Peyer's patch (tissue), 4 donors: ENCODE results near the gene TCEAL7. TPM values are rescaled to one million over a fixed set of nuclear protein-coding genes. Genes with fewer than 3 reads are reported as not detected.
A peak's percentile ranks its signal among the peaks of the same experiment; 100 is the strongest.
"Not testable (repeated sequence)": the region's sequence is repeated elsewhere in the genome, so short reads cannot be mapped to it uniquely, and the experiment has no call there.

Source experiments
- DNase-seq, 3 donors: peaks; one replicate each; pipeline ENCODE4 v3.0.0-alpha.2; 2017 to 2019
- H3K27ac ChIP-seq, 4 donors: fragments of 200-600 bp; sonication (generic); one replicate each; pipeline ENCODE4 v1.5.1; 2016 to 2019
- H3K27me3 ChIP-seq, 2 donors: fragments of 200-600 bp; sonication (generic); one replicate each; pipeline ENCODE4 v1.5.1; 2019
- H3K36me3 ChIP-seq, 3 donors: fragments of 200-600 bp; sonication (generic); one replicate each; pipeline ENCODE4 v1.5.1; 2016 to 2019
- H3K4me1 ChIP-seq, 4 donors: fragments of 200-600 bp; sonication (generic); one replicate each; pipeline ENCODE4 v1.5.1; 2016 to 2019
- H3K4me3 ChIP-seq, 4 donors: fragments of 200-600 bp; sonication (generic); 1 replicate in 3 of 4; 2 replicates in 1 of 4; pipeline ENCODE4 v1.5.1; 2016 to 2019; ENCODE audit warnings: mild to moderate bottlenecking in 1 of 4
- H3K9me3 ChIP-seq, 4 donors: fragments of 200-600 bp; sonication (generic); one replicate each; pipeline ENCODE4 v1.5.1; 2016 to 2019; ENCODE audit warnings: mild to moderate bottlenecking in 1 of 4
- POLR2A ChIP-seq, 2 donors: fragments of 450-650 bp; IDR thresholded peaks; one replicate each; pipeline ENCODE4 v1.5.1; 2017; ENCODE audit warnings: antibody characterized with exemption in 2 of 2, mild to moderate bottlenecking in 2 of 2, moderate library complexity in 2 of 2
- total RNA-seq, 4 donors: library from RNA; depleted of rRNA; stranded (reverse); fragments of >200 nt; gene quantifications; one replicate each; pipeline ENCODE4 v1.1.0, GENCODE V29; 2016
- TF ChIP-seq, protein P1 (sequence below), 6 experiments: fragments of 450-650 bp in 4 of 6; fragments of 200-600 bp in 2 of 6; sonication (generic) in 1 of 6; IDR thresholded peaks; one replicate each; pipeline ENCODE4 v1.5.1; 2017 to 2019; ENCODE audit warnings: antibody characterized with exemption in 6 of 6, mild to moderate bottlenecking in 3 of 6, moderate library complexity in 1 of 6

Gene TCEAL7
- total RNA-seq, result 1 to 10 TPM; 1.1 to 5.8 (median 2.1) TPM

DNA sequence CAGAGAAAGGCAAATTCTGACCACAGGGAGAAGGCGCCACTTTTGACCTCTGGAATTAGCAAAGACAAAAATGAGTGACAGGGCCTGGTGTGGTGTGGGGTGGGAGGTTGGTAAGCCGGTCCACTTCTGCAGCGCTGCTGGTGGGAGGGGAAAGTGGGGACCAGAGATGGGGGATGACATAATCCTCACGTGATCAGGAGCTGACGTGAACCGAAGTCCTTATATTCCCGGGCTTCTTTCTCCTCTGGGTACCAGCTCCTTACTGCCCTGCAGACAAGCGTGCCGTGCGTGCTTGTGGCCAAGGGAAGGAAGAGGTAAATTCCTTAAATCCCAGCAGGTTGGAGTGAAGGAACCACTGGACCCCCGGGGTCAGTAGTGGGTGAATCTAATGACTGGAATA lies at the start of gene TCEAL7:
TSS of gene TCEAL7 (plus strand) at position 249 of the 400 bp plus-strand sequence. CDS start 1,165 bp downstream, outside the sequence.
- no peak for DNase-seq
- TF ChIP-seq POLR2A (IDR thresholded peaks at IDR 0.05), result no peak
- TF ChIP-seq, protein P1, sequence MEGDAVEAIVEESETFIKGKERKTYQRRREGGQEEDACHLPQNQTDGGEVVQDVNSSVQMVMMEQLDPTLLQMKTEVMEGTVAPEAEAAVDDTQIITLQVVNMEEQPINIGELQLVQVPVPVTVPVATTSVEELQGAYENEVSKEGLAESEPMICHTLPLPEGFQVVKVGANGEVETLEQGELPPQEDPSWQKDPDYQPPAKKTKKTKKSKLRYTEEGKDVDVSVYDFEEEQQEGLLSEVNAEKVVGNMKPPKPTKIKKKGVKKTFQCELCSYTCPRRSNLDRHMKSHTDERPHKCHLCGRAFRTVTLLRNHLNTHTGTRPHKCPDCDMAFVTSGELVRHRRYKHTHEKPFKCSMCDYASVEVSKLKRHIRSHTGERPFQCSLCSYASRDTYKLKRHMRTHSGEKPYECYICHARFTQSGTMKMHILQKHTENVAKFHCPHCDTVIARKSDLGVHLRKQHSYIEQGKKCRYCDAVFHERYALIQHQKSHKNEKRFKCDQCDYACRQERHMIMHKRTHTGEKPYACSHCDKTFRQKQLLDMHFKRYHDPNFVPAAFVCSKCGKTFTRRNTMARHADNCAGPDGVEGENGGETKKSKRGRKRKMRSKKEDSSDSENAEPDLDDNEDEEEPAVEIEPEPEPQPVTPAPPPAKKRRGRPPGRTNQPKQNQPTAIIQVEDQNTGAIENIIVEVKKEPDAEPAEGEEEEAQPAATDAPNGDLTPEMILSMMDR (IDR thresholded peaks at IDR 0.05), result no peak
- Histone ChIP-seq H3K4me1 (no peaks in the 10 kb centered on the region), H3K36me3 (no peaks in the 10 kb centered on the region), H3K4me3 (peak within 1 kb of the TSS in 2 of 4 donors; percentile 11 to 35), H3K27ac (peak within 1 kb of the TSS in 1 of 4 donors; percentile 12), H3K27me3 (no peaks in the 10 kb centered on the region), H3K9me3 (no peaks in the 10 kb centered on the region)

- Histone ChIP-seq H3K27me3 (no peaks in the 10 kb centered on the region), H3K9me3 (no peaks in the 10 kb centered on the region), H3K27ac (no peak overlapping the region), H3K4me3 (no peak overlapping the region), H3K4me1 (no peaks in the 10 kb centered on the region), H3K36me3 (no peaks in the 10 kb centered on the region)
- DNase-seq, result no peak
- no peak for TF ChIP-seq POLR2A (IDR thresholded peaks at IDR 0.05)
- TF ChIP-seq, protein P1 (IDR thresholded peaks at IDR 0.05), result no peak
Measured at GRCh38 chrX:103293118-103293517, 36.9 kb upstream of the TCEAL7 start.

DNA sequence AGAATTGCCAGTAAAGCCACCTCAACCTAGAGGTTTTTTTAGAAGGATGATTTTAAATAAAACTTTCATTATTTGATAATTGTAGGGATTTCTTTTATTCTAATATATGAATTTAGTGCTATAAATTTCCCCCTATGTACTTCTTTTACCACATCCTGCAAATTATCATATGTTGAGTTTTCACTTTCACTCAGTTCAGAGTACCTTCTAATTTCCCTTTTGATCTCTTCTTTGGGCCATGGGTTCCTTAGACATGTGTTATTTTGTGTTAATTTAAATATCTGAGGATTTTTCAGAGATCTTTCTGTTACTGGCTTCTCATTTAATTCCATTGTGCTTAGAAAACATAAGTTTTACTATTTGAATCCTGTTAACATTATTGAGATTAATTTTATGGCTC lies 25.3 kb upstream of the TCEAL7 start:
- H3K27me3 ChIP-seq, result no peaks in the 10 kb centered on the region
- TF ChIP-seq, protein P1 (IDR thresholded peaks at IDR 0.05), result no peak
- no peak for TF ChIP-seq POLR2A (IDR thresholded peaks at IDR 0.05)
- H3K27ac ChIP-seq, result no peak overlapping the region
- H3K36me3 ChIP-seq, result no peaks in the 10 kb centered on the region
- no peak for DNase-seq
- no peaks in the 10 kb centered on the region for H3K4me1 ChIP-seq
- H3K9me3 ChIP-seq, result no peaks in the 10 kb centered on the region
- H3K4me3 ChIP-seq, result no peak overlapping the region

DNA sequence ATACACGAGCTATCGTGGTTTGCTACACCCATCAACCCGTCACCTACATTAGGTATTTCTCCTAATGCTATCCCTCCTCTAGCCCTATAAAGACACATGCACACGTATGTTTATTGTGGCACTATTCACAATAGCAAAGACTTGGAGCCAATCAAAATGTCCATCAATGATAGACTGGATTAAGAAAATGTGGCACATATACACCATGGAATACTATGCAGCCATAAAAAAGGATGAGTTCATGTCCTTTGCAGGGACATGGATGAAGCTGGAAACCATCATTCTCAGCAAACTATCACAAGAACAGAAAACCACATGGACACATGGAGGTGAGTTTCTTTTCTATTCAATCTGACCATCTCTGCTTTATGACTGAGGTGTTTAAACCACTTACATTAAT lies 24.4 kb upstream of the TCEAL7 start:
- not testable (repeated sequence) for DNase-seq, H3K27ac ChIP-seq, H3K9me3 ChIP-seq, H3K36me3 ChIP-seq, H3K4me3 ChIP-seq, H3K4me1 ChIP-seq, H3K27me3 ChIP-seq

DNA sequence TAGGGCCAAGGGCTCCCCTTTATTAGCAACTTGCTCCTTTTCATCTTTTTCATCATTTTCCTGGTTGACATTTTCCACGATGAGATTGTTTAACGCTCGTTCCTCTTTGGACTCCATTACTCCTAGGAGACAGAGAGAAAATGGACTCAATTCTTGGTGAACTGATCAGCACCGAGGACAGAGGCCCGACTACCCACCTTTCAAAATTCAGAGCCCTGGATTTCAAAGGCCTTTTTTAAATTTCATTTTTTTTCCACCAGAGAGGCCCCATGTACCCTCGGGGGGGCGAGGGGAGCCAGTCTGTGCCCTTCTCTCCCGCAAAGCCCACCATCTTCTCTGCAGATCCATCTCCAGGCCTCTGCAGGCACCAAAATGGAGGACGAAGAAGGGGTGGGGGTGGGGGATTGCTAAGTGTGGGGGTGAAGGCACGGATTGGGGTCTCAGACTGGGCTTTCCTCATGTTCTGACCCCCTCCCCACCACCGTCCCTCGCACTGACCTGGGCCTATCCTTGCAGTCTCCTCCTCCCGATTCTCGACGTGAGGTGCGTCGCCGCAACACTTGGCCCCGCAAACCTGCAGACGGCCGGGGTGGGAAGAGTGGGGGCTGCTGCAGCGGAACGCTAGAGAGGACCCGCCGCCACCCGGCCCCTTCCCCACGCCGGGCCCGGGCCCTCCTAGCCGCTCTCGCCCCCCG lies 20.0 kb upstream of the TCEAL7 start:
- TF ChIP-seq, protein P1 (IDR thresholded peaks at IDR 0.05), result no peak
- TF ChIP-seq POLR2A (IDR thresholded peaks at IDR 0.05), result no peak
- Histone ChIP-seq H3K36me3 (no peaks in the 10 kb centered on the region), H3K4me1 (no peaks in the 10 kb centered on the region), H3K4me3 (peak overlapping the region; percentile 44 to 63 (median 54)), H3K27me3 (no peaks in the 10 kb centered on the region), H3K9me3 (no peaks in the 10 kb centered on the region), H3K27ac (peak overlapping the region in 1 of 4 donors; percentile 72)
- DNase-seq, result peak in 2 of 3 donors; percentile 30 to 44

GRCh38 chrX:103310555-103311398 lies 19.3 kb upstream of the TCEAL7 start, which contains the start of gene BEX2:
Gene BEX2, minus strand, starts transcription at chrX:103310990. Its CDS starts 1,014 bp downstream, at chrX:103309976.
- H3K9me3 ChIP-seq, result no peaks in the 10 kb centered on the region
- H3K27me3 ChIP-seq, result no peaks in the 10 kb centered on the region
- TF ChIP-seq POLR2A (IDR thresholded peaks at IDR 0.05), result peak; percentile 20 to 55
- TF ChIP-seq, protein P1 (IDR thresholded peaks at IDR 0.05), result no peak
- H3K4me1 ChIP-seq, result no peaks in the 10 kb centered on the region
- DNase-seq, result peak; percentile 81 to 94 (median 88)
- H3K36me3 ChIP-seq, result no peaks in the 10 kb centered on the region
- H3K4me3 ChIP-seq, result peak within 1 kb of the TSS; percentile 44 to 63 (median 54)
- peak within 1 kb of the TSS in 3 of 4 donors; percentile 1 to 72 (median 65) for H3K27ac ChIP-seq
